Lower leg skin (tissue), 3 donors: Measurements from ENCODE around the gene SPIN2A.
"Not testable (repeated sequence)": the region's sequence is repeated elsewhere in the genome, so short reads cannot be mapped to it uniquely, and the experiment has no call there.

Source experiments
- CTCF ChIP-seq, 3 donors: fragments of 450-650 bp; IDR thresholded peaks; one replicate each; pipeline ENCODE4 v1.5.1; 2016; ENCODE audit warnings: antibody characterized with exemption in 3 of 3, mild to moderate bottlenecking in 3 of 3, moderate library complexity in 2 of 3
- POLR2A ChIP-seq, 2 donors: fragments of 450-650 bp; IDR thresholded peaks; one replicate each; pipeline ENCODE4 v1.6.1; 2016 to 2017; ENCODE audit warnings: antibody characterized with exemption in 2 of 2, mild to moderate bottlenecking in 1 of 2, moderate library complexity in 1 of 2

GRCh38 chrX:57102918-57103317, 34.3 kb downstream of the SPIN2A start:
- TF ChIP-seq CTCF, POLR2A (IDR thresholded peaks at IDR 0.05): not testable (repeated sequence)
